Hematopoietic multipotent progenitor cell (in vitro differentiated cells): ENCODE results near the gene PIWIL4. TPM values are rescaled to one million over a fixed set of nuclear protein-coding genes. Genes with fewer than 3 reads are reported as not detected.
"Not testable (repeated sequence)": the region's sequence is repeated elsewhere in the genome, so short reads cannot be mapped to it uniquely, and the experiment has no call there.

ENCODE experiments used
- DNase-seq, 3 donors: peaks; one replicate each; pipeline ENCODE4 v3.0.0-alpha.2; 2011 to 2015; ENCODE audit warnings: low read depth in 2 of 3, low spot score in 2 of 3
- total RNA-seq: library from RNA; depleted of rRNA; stranded (reverse); fragments of >200 nt; gene quantifications from one replicate; pipeline ENCODE4 v1.2.3, GENCODE V29; 2012

The PIWIL4 gene
- total RNA-seq, 1 donor: 3.5 TPM

DNA sequence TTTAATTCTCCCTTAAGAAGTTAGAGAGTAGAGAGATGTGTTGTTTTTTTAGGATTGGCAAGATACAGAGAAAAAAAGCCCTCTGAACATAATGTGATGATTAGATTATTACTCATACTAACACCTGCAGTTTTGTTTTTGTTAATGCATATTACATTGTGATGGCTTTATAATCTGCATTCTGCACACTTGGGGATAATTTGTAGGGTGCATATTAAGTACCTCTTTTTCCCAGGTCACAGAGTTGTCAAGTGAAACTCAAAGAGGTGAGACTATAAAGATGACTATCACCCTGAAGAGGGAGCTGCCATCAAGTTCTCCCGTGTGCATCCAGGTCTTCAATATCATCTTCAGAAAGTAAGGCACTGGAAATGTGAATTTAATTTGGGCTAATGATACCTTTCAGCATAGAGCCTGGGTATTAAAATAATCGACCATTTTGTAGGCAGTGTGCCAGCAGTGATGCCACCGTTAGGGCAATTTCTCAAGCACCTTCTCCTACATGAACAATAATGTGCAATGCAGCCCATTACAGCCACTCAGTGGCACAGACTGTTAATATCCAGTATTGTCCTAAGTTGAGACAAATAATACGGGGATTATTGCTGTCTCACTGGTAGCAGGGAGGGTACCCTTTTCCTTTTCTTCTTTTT, 16.2 kb downstream of the PIWIL4 start:
- DNase-seq: no peak

DNA sequence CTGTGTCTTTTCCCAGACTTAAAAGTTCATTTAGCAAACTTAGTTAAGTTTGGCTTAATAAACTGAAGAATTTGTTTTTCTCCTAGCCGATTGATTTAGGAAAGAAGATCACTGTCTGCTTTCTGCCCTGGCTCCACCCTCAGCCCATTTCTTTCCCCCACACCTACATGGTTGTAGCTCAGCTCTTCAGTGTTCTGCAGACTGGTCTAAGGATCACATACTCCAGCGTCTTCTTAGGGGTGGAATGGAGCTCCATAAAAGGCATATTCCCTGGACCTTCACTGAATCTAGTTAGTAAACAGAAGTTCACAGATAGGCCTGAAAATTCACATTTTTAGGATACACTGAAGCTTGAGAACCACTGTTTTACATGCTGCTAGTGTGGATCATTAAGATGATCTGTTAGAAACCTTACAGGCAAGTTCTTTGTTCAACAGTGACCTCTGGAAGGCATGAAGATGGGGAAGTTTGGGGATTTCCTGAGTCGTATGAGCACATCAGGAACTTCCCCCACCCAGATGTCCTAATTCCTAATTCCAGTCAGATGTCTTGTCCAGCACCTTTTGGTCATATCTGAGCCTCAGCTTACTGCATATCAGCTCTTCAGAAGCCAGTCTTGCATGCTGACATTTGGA, 16.8 kb downstream of the PIWIL4 start:
- no peak for DNase-seq

DNA sequence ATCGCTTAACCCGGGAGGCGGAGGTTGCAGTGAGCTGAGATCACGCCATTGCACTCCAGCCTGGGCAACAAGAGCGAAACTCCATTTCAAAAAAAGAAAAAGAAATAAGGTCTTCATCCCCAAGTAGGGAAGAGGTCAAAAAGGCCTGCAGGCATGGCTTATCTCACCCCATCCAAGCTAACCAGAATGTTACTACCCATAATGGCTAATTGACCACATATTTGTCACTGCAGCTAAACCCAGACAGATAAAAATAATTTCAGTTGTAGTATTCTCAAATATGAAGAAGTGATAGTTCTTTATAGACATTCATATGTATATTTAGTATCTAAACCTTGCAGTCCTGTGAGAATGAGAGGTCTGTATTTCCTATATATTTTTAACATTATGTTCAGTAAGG, 17.8 kb downstream of the PIWIL4 start:
- no peak for DNase-seq

DNA sequence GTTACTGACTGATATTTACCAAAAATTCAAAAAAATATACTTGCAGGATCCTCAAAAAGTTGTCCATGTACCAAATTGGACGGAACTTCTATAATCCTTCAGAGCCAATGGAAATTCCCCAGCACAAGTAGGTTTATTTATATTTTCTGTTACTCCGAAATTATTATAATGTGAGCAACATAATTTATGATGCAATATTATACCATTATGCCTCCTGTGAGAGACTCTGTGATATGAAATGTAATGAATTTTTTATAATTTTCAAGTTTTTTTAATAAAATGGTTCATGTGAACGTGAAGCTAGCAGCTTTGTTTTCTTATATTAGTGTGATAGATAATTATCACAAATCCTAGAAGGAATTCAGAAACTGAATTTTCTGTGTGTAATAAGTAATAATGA, 18.2 kb downstream of the PIWIL4 start:
- no peak for DNase-seq

DNA sequence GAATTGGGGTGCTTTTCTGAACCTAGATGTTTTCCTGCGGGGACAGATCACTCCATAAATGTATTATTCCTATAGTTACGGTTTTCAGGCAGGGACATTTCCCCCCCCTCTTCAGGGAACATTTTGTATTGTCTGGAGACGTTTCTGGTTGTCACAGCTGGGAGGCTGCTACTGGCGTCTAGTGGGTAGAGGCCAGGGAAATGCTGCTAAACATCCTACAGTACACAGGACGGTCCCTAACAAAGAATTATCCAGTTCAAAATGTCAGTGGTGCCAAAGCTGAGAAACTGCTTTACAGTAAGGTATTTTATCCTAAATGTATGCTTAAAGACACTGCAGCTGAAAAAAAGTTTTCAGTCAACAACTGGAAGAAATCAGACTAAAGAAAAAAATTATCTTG, 19.4 kb downstream of the PIWIL4 start:
- no peak for DNase-seq

DNA sequence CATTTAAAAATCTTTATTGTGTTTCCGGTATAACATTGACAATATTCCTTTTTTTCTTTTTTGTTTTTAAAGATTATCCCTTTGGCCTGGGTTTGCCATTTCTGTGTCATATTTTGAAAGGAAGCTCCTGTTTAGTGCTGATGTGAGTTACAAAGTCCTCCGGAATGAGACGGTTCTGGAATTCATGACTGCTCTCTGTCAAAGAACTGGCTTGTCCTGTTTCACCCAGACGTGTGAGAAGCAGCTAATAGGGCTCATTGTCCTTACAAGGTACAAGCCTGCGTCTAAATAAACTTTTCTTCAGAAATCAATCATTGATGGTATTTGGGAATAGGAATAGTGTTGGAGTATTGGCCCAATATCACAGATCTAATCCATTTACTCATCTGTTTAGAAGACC, 19.8 kb downstream of the PIWIL4 start:
- no peak for DNase-seq

DNA sequence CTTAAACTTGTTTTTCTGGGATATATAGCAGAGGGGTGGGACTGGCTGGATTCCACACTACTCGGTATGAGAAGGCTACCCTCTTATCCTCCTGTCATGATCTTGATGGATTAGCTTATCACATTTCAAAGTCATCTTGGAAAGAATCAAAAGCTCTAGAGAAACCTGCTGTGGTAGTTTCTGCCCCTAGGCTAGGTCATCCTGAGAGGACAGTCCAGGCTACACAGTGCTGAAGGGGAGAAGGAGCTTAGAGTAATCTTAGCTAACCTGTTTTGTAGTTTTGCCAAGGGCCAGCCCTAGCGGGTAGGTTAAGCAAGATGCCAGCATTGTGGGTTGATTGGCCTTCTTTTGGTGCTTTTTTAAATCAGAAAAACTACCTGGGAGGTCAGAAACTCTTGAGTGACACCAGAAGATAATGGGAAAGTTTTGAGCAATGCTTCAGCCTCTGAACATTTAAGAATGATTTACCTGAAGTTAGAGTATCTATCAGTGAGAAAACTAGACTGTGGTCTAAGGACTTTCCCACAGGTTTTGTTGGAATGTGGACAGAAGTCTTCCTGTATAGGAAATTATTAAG, 21.3 kb downstream of the PIWIL4 start:
- no peak for DNase-seq

DNA sequence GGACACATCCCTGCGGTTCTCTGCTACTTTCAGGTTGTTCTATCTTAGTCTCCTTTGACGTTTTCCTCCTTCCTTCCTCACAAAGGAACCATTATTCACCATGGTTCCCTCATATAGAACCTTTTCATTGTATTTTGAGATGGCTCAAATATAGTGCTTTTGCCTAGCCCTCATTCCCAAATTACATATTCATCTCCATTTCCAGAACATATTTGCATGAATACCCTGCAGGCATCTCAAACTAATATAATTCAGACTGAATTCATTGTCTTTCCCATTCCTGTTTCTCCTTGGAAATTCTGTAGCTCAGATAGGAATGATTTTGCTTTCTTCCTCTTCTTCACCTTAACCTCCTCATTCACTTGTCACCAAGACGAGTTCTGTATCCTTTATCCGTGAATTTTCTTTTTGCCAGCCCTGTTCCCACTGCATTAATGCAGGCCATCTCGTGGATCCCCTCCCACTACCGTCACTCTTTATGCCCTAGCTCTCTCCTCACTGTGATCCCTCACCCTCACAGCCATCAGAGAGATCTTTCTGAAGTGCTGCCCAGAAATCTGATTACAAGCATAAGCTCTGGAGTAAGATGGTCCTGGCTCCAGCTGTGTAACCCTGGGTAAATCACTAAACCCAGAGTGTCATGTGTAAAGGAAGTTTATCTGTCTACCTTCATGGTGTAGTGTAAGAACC, 23.3 kb downstream of the PIWIL4 start:
- DNase-seq: no peak

DNA sequence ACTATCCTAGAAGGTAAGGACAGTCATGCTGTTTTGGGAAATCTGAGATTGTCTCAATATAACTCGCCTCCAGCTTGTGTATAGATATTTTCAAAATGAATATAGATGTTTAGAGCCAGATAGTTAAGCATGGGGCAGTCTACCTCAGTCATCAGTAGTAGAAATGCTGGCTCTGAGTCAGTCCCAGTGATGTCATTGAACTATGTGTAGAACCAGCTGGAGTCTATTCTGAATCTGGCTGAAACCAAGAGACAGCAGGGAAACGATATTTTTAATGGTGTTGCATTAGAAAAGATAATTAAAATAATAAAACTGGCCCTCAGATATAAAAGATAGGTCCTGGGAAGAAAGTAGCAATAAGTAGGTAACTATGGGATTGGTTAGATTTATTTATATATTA, 25.9 kb downstream of the PIWIL4 start:
- no peak for DNase-seq

DNA sequence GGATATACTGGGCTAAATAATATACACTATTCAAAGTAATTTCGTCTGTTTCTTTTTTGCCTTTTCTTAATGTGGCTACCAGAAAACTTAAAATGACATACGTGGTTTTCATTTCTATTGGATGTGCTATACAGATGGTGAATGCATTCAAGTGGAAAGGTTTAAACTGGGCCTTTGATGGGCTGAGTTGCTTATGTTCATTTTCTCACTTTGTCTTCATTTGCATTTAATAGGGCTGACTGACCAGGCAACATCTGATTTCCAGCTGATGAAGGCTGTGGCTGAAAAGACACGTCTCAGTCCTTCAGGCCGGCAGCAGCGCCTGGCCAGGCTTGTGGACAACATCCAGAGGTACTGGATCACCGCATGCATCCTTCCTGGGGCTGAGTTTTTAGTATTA, 27.9 kb downstream of the PIWIL4 start:
- DNase-seq: no peak

DNA sequence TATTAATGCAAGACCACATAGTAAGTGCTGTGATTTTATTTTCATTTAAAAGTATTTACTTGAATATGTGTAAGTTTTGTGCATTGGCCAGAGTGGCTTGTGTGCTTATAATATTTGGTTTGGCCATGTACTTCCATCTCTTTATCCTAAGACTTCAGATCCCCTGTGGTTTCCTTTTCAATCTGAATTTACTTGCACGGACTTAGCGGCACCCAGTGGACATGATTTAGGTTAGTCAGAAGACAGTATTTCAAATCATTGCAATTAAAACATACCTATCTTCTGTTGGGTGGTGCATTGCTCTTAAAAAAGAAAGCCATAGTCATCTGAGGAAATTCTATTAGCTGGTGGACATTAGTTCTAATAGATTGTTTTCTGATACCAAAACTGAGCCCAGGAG, 30.7 kb downstream of the PIWIL4 start:
- peak in 2 of 3 donors; percentile 37 to 69 for DNase-seq

DNA sequence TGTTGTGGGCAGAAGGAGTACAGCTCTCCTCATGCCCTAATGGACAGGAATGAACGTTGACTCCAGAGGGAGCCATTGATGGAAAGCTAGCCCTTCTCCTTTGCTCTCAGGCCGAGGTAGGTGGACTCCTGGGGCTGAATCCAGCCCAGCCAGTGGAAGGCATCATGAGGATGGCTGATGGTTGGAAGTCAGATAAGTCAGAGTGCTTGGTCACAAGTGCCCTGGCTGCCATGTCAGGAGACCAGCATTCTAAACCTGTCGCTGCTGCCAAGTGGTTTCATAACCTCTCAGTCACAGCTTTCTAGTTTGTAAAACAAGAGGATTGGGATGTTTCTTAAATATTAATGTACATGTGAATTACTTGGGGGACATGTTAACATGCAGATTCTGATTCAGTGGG, 32.3 kb downstream of the PIWIL4 start:
- DNase-seq: no peak

DNA sequence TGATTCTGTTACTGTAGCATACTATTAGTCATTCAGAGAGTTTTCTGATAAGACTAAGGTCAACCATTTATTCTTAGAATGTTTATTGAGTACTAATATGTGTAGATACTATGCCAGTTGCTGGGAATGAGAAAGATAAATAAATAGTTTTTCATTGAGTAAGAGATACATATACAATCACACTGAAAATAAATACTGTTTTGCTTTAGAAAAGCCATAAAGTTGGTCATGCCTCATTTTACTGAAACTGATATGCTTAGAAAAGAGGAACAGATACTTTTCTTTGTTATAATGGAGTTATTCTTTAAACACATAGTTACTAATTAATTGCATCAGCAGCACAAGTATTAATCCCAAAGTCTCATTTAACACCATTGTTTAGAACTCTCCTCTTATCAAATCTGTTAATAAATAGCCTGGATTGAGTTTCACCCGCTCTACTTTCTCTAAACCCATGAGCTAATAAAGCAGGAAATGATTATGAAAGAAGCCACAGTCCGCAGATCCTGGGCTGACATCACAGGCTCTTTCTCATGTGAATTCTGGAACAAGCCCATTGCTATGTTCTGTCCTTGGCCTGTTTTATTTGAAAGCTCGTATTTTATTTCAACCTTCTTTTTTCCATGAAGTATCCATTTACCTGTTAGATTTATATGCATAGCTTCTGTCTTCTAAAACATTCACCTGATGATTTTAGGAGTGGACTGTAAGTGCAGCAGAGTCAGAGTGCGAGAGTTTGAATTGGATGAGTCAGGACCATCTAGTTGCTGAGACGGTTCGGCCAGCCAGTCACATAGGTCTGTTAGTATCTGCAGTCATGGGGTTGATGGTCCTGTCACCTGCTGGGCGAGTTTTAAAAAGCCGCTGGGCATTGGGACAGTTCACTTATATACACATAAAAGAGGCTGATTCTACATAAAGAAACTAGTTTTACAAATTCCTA, 35.5 kb downstream of the PIWIL4 start:
- peak in 2 of 3 donors; percentile 68 to 76 for DNase-seq

DNA sequence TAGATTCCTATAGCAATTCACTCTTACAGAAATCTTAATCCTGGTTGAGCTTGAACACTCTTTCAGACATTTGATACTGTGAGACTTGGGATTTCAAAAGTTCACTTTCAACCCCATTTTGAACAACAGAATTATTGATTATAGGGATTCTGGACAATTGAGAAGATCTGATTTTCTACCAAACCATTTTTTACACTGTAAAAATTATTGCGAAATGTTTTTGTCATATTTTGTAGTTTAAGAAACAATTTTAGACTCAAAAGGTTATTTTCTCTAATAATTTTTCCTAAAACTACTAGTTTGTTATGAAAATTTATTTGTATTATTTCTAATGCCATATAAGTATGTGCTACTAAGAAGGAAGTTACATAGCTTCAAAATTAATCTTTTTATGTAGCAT, 36.4 kb downstream of the PIWIL4 start:
- no peak for DNase-seq

DNA sequence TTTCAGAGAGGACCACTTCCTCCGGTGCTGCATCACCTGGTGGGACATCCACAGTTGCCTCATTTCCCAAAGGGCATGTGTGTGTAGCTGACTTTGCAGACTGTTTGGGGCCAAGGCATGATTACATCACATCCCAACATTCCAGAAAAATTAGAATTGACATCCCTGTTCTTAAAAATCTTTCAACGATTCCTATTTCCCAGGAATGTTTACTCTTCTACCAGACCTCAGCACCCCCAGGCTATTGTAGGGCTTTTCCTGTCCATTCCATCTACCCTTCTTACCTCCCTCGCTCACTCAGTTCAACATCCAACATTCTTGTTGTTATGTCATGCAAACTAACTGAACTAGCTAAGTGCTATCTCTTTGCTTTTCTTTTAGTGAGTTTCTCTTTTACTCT, 37.3 kb downstream of the PIWIL4 start:
- DNase-seq: no peak

DNA sequence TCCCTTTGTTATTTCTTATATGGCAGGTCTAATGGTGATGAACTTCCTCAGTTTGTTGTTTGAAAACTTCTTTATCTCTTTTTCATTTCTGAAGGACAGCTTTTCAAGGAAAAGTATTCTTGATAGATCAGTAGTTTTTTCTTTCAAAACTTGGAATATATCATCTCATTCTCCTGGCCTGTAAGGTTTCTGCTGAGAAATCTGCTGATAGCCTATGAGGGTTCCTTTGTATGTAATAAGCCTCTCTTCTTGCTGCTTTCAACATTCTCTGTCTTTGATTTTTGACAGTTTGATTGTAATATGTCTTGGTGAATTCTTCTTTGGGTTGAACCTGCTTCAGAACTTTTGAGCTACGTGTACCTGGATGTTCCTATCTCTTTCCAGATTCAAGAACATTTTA, 46.0 kb downstream of the PIWIL4 start:
- no peak for DNase-seq

DNA sequence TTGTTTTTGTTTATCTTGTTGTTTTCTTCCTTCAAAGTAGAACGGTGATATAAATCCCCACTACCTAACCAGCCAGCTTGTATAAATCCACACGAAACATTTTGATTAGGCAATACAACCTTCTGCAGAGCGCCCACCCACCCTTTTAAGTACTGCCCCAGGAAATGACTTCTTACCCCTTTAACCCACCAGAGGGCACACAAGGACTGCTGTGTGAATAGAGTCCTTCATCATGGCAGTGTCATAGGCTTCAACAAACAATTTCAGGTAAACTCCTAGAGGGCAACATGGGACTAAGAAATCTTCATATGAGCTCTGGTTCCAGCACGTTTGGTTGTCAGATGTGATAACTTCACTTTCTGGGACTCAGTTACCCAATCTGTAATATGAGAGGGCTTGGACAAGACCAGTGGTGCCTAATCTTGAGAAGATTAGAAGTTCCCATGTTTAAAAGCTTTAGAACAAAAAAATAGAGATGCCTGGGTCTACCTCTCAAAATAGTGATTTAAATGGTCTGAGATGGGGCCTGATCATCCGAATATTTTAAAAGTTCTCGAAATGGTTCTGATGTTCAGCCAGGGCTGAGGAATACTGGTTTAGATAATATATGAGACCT, 56.1 kb downstream of the PIWIL4 start:
- DNase-seq: peak in 2 of 3 donors; percentile 84 to 94

DNA sequence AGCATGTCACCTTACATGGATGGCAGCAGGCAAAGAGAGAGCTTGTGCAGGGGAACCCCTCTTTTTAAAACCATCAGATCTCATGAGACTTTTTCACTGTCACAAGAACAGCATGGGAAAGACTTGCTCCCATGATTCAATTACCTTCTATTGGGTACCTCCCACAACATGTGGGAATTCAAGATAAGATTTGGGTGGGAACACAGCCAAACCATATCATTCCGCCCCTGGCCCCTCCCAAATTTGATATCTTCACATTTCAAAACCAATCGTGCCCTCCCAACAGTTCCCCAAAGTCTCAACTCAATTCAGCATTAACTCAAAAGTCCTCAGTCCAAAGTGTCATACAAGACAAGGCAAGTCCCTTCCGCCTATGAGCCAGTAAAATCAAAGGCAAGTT, 58.3 kb downstream of the PIWIL4 start:
- DNase-seq: peak in 2 of 3 donors; percentile 18 to 46

DNA sequence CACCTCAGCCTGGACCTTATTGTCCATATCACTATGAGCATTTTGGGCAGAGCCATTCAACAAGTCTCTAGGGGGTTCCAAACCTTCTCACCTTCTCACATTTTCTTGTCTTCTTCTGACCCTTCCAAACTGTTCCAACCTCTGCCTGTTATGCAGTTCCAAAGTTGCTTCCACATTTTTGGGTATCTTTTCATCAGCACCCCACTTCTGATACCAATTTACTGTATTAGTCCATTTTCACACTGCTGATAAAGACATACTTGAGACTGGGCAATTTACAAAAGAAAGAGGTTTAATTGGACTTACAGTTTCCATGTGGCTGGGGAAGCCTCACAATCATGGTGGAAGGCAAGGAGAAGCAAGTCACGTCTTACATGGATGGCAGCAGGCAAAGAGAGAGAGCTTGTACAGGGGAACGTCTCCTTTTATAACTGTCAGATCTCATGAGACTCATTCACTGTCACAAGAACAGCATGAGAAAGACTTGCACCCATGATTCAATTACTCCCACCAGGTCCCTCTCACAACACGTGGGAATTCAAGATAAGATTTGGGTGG, 59.9 kb downstream of the PIWIL4 start:
- DNase-seq: not testable (repeated sequence)

DNA sequence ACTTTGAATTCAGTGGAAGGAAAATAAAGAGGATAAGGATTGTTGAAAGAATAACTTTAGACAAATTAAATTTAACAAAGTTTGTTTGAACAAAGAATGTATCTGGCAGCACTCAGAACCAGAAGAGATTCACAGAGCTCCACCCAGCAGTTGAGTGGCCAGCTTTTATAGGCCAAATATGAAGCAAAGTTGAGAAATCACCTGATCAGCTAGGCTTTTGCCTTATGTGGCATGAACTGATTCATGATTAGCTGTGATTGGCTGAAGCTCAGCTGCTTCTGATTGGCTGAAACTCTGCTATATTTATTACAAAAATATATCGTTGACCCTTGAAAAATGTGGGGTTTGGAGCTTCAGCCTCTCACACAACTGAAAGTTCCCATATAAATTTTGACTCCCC, 62.6 kb downstream of the PIWIL4 start:
- no peak for DNase-seq
